ENCODE data around the gene PMIS2. TPM values are rescaled to one million over a fixed set of nuclear protein-coding genes. Genes with fewer than 3 reads are reported as not detected.

Gene PMIS2
- not detected for total RNA-seq

GRCh38 chr19:35585848-35586247 is at the start of gene PMIS2:
PMIS2 (plus strand) TSS chr19:35586173; CDS start chr19:35586260, 87 bp downstream.
- no peak for ATAC-seq

GRCh38 chr19:35539314-35539713 is 46.7 kb upstream of the PMIS2 start:
- ATAC-seq: no peak

GRCh38 chr19:35539850-35540249 is 46.1 kb upstream of the PMIS2 start:
- ATAC-seq: no peak

GRCh38 chr19:35540356-35540927 is 45.5 kb upstream of the PMIS2 start:
- ATAC-seq: no peak

DNA sequence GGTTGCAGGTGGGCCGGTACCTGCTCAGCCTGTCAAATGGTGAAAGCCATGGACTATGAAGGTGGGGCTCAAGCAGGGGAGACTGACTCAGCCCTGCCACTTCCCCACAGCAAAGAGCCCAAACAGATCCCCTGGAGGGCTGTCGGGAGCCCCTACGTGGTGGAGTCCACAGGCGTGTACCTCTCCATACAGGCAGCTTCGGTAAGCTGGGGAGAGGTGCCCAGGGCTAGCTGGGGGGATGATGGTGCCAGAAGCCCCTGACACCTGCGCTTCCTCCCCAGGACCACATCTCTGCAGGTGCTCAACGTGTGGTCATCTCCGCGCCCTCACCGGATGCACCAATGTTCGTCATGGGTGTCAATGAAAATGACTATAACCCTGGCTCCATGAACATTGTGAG is 43.8 kb upstream of the PMIS2 start:
- no peak for ATAC-seq

GRCh38 chr19:35543280-35544109 is 42.5 kb upstream of the PMIS2 start:
- ATAC-seq: no peak

DNA sequence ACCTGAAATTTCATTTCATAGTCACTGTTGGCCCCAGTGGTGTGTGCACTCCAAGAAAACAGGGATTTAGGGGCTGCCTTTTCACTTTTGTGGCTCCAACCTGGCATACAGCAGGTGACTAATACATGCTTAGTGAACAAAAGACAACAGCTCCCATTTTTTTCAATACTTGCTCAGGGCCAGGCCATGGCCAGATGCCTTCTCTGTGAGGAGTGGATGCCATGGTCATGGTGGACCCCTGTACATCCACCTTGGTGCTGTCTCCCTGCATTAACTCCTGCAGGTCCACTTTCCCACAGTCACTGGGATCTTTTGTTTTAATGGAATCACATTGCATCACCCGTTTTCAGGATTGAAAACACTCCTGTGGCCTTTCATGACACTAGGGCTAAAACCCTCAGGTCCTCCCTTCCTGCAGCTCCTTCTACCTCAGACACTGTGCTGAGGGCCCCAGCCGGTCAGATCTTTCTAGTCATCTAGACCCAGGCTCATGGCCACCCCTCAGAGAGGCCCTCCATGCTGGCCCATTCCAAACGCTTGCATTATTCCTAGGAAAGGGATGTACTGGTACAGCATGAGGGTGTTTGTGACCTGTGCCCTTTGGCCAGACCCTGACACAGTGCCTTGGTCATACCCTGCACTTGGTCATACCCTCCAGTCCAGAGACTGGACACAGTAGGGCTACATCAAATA is 41.7 kb upstream of the PMIS2 start:
- ATAC-seq: no peak

DNA sequence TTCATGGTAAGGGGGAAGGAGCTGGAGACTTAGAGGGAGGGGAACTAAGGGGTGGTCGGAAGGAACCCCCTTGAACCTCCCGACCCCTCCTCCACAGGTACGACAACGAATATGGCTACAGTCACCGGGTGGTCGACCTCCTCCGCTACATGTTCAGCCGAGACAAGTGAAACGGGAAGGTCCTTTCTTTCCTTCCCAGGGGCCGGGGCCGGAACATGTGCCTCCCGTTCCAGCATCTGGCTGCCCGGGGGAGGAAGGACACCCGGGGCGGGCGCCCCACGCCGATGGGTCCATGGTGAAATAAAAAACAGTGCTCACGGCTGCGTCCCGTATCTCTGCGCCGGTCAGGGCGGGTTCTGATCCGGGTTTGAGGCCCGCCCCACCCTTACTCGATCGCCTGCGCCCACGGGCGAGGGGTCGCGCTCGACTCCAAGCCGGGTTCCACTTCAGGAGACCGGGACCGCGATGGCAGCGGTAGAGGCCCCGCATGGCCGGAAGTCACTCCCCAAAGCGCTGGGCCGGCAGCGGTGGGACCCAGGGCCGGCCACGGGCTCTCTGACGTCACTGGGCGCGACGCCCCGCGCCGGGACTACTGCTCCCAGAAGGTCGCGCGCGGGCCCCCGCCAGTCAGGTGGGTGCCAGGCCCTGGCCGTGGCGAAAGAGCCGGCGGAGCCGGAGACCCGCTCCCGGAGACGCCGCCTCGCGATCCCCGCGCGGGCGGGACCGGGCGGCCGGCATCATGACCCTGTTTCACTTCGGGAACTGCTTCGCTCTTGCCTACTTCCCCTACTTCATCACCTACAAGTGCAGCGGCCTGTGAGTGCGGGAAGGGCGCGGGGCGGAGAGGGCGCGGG is 40.7 kb upstream of the PMIS2 start, which contains the start of gene TMEM147:
TMEM147 (plus strand) TSS at position 626 of the 854 bp plus-strand sequence; CDS start at position 740, 114 bp downstream.
- peak; percentile 91 for ATAC-seq

GRCh38 chr19:35545855-35546381 is 40.1 kb upstream of the PMIS2 start:
- ATAC-seq: peak; percentile 42

- ATAC-seq: no peak
Measured at GRCh38 chr19:35546532-35546931, 39.4 kb upstream of the PMIS2 start.

- peak; percentile 36 for ATAC-seq
Measured at GRCh38 chr19:35549174-35549788, 36.7 kb upstream of the PMIS2 start.

GRCh38 chr19:35549879-35550523 is 36.0 kb upstream of the PMIS2 start:
- no peak for ATAC-seq

GRCh38 chr19:35551091-35551810 is 34.7 kb upstream of the PMIS2 start:
- ATAC-seq: no peak

DNA sequence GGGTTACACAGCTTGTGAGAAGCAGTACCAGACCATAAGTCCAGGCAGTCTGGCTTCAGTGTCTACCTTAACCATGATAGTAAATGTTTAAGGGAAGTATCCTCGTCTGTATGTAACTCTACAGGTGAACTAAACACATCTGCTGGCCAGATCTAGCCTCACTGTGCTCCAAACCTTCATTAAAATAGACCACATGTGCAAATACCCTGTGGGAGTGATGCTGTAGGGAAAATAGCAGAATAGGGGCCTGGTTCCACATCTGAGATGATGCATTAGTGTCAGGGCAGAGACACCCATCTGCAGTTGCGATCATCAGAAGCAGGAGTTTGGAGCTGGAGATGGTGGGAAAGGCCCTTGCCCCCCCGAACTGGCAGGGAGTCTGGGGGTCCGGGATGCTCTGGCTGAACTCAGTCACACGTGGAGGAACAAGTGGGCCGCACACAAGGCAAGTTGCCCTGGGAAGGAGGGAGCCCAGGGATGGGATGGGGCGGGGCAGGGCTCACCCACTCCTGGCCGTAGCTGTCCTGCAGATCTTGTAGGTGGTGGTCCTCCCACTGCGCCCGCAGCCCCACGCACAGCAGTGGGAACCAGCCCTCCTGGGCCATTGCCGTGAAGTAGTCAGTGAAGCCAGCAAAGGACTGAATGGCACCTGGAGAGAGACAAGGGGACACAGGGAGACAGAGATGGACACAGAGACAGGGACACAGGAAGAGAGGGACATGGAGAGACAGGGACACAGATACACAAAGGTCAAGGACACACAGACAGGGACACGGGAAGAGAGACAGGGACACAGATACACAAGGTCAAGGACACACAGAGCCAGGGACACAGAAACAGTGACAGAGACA is 33.2 kb upstream of the PMIS2 start:
- ATAC-seq: no peak

- no peak for ATAC-seq
Measured at GRCh38 chr19:35553385-35554000, 32.5 kb upstream of the PMIS2 start.

- ATAC-seq: no peak
Measured at GRCh38 chr19:35554076-35554475, 31.9 kb upstream of the PMIS2 start.

DNA sequence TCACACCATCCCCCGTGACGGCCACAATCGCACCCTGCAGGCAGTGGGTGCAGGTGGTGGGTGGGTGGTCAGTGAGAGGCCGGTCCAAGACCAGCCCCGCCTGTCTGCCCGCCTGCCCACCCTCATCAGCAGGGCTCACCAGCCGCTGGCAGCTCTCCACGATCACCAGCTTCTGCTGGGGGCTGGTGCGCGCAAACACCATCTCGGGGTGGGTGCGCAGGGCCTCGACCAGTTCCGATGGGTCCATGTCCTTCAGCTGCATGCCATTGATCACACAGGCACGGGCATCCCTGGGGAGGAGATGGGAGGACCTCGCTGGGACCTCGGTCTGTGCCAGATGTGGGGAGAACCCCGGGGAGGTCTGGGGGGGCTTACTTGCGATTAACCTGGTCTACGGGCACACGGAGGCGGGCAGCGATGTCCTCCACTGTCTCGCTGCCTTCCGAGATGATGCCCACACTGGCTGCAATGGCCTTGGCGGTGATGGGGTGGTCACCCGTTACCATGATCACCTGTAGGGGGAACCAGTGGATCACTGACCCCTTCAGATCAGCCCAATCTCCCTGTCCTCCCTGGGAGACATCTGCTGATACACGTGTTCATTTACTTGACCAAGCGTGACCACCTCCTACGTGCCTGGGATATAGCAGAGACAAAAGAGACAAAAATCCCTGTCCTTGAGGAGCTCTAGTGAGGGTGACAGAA is 30.5 kb upstream of the PMIS2 start:
- no peak for ATAC-seq

DNA sequence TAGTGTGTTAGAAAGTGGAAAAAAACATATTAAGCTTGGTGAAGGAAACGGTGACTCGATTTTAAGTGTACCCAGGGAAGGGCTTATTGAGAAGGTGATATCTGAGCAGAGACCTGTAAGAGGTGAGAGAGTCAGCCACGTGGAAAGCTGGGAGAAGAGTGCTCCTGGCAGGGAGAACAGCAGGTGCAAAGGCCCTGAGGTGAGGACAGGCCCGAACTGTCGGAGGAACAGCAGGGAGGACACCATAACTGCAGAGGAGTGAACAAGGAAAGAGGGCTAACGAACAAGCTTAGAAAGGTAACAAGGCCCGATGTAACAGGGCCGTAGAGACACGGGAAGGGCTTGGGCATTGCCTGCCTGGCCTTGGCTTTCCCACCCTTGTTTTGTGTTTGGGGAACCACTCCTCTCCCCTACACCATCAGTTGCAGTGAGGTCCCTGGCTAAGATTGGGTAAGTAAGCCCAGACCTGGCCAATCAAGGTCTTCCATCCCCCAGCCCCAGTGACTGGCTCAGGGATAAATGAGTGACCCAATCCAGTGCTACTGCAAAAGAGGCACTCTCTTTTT is 29.9 kb upstream of the PMIS2 start:
- ATAC-seq: no peak
